ENCODE data around the gene GNAZ. TPM values are rescaled to one million over a fixed set of nuclear protein-coding genes. Genes with fewer than 3 reads are reported as not detected.

GNAZ gene
- total RNA-seq, 2 experiments from 2014 or later = 1.1 to 1.5 TPM

- intact Hi-C loops (cut with DNase I, micrococcal nuclease) = no loop called here
- no peak for ATAC-seq
- Mint-ChIP-seq H3K27ac (no peak overlapping the region), H3K4me3 (no peak overlapping the region), H3K27me3 (peaks cover 10% of the 10 kb centered on the region), H3K9me3 (ENCODE audit: low read depth) (no peaks in the 10 kb centered on the region), H3K36me3 (ENCODE audit: low read depth) (no peaks in the 10 kb centered on the region), H3K4me1 (peaks cover 8% of the 10 kb centered on the region)
- no peak for DNase-seq
- ChIA-PET POLR2A (no interaction called here), CTCF (no interaction called here)
Observed at GRCh38 chr22:23067691-23068090, 2.6 kb upstream of the GNAZ start.

GRCh38 chr22:23068096-23068831 is 2.1 kb upstream of the GNAZ start:
- intact Hi-C loops (cut with DNase I, micrococcal nuclease) = no loop called here
- peaks cover 10% of the 10 kb centered on the region for H3K27me3 Mint-ChIP-seq
- peaks cover 8% of the 10 kb centered on the region for H3K4me1 Mint-ChIP-seq
- ATAC-seq (no peak), DNase-seq (no peak)
- no peaks in the 10 kb centered on the region for H3K9me3 Mint-ChIP-seq (ENCODE audit: low read depth)
- ChIA-PET POLR2A (no interaction called here), CTCF (no interaction called here)
- H3K27ac Mint-ChIP-seq = no peak overlapping the region
- H3K36me3 Mint-ChIP-seq (ENCODE audit: low read depth) = no peaks in the 10 kb centered on the region
- H3K4me3 Mint-ChIP-seq = no peak overlapping the region

GRCh38 chr22:23068832-23069385 is 1.4 kb upstream of the GNAZ start:
- H3K9me3 Mint-ChIP-seq (ENCODE audit: low read depth) = no peaks in the 10 kb centered on the region
- no peak for DNase-seq
- POLR2A ChIA-PET = interaction anchor here (0.6 kb wide), 1 partner anchor 147 kb away, joined by 3 read pairs; no protein-coding TSS in a partner anchor
- no peak overlapping the region for H3K27ac Mint-ChIP-seq
- no peak for ATAC-seq
- no peak overlapping the region for H3K4me3 Mint-ChIP-seq
- no peaks in the 10 kb centered on the region for H3K36me3 Mint-ChIP-seq (ENCODE audit: low read depth)
- peaks cover 8% of the 10 kb centered on the region for H3K4me1 Mint-ChIP-seq
- peaks cover 13% of the 10 kb centered on the region for H3K27me3 Mint-ChIP-seq
- intact Hi-C loops (cut with DNase I, micrococcal nuclease) = no loop called here
- CTCF ChIA-PET = interaction anchor here (0.6 kb wide), 1 partner anchor 513 kb away, joined by 4 read pairs; no protein-coding TSS in a partner anchor

DNA sequence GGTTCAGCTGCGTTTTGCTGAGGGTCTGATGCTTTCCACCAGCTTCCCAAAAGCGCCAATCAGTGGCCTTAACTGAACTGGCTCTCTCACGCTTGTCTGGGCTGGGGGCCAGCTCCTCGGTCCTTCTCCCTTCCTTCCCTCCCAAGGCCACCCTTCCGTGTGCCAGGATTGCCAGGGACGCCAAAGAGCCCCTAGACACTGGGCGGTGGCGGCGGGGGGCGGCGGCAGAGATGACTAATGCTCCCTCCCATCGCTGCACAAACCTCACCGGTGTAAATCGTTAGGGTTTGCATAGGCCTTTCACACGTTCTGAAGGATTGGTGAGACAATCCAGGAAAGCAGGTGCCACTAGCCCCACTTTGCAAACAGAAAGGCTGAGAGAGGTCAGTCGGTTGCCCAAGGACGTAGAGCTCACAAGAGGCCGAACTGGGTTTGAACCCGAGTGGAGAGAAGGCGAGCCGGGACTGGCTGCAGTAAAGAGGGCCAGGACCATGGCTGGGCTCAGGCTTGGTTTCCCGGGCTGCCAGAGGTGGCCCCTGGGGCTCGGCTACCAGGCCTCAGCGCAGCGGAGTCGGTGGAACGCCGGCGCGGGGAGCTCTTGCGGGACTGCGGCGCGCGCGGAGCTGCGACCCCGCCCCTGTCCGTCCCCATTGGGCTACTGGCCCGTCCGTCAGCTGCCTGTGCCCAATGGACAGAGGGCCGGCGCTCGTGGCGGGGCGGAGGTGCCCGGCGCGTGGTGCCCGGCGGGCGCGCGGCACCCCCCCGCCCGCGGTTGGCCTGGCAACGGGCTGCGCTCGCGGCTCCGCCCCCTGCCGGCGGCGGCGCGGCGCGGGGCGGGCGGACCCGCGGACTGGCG is 589 bp upstream of the GNAZ start:
- no peaks in the 10 kb centered on the region for H3K9me3 Mint-ChIP-seq (ENCODE audit: low read depth)
- peaks cover 14% of the 10 kb centered on the region for H3K27me3 Mint-ChIP-seq
- peak overlapping the region; percentile 42 for H3K27ac Mint-ChIP-seq
- CTCF ChIA-PET = interaction anchor here (0.7 to 1.5 kb wide), 4 partner anchors 77 to 113 kb away, joined by 3 to 4 read pairs (median 3); no protein-coding TSS in a partner anchor
- DNase-seq (peak; percentile 91), ATAC-seq (peak; percentile 99)
- peak overlapping the region; percentile 65 for H3K4me3 Mint-ChIP-seq
- intact Hi-C loops (cut with DNase I, micrococcal nuclease) = loop anchor here in 1 of 2 experiments (1.0 kb wide), 3 partner anchors 57 to 825 kb away; partner anchors contain the start of gene MIF
- H3K36me3 Mint-ChIP-seq (ENCODE audit: low read depth) = no peaks in the 10 kb centered on the region
- POLR2A ChIA-PET = interaction anchor here (0.6 kb wide), 2 partner anchors 12 to 147 kb away, joined by 3 read pairs; no protein-coding TSS in a partner anchor
- H3K4me1 Mint-ChIP-seq = peaks cover 8% of the 10 kb centered on the region

DNA sequence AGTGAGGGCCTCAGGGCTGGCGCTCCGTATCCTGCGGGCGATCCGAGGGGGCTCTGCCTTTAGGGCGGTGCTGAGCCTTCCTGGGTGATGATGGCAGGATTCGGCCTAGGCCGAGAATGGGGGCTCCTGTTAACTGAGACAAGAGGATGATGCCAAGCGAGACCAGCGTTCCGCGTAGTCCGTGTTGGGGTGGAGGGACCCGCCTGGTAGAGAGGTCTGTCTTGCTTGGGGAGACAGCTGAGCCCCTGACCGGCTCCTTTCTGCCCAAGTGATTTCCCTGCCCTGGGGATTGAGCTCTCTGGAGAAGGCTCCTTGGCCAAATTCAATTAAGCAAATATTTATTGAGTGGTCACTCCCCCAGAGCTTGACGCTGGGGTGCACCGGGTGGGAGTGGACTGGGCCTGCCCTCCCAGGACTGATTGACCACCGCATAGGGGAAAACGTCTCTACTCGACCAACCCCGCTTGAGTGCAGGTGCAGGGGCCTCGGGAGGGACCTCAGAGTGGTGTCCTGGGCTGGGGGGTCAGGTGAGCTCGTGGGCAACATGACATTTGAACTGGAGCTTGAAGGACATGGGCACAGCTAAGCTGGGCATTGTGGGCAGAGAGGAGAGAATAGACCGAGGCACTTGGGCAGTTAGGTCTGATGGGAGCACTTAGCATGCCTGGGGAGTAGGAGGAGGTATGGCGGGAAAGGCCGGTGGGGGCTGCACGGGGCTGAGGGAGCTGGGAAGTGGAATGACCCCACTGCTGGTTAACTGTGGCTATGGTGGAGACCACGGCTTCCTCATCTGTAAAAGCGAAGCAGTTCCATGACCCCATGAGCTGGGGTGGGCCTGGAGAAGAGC is 1.1 kb downstream of the GNAZ start:
- CTCF ChIA-PET = interaction anchor here (0.6 to 1.5 kb wide), 4 partner anchors 18 to 115 kb away, joined by 3 read pairs; no protein-coding TSS in a partner anchor
- H3K9me3 Mint-ChIP-seq (ENCODE audit: low read depth) = no peaks in the 10 kb centered on the region
- DNase-seq (peak; percentile 2), ATAC-seq (no peak)
- intact Hi-C loops (cut with DNase I, micrococcal nuclease) = no loop called here
- H3K4me3 Mint-ChIP-seq = peak overlapping the region; percentile 53
- H3K4me1 Mint-ChIP-seq = peaks cover 8% of the 10 kb centered on the region
- no peaks in the 10 kb centered on the region for H3K36me3 Mint-ChIP-seq (ENCODE audit: low read depth)
- no peak overlapping the region for H3K27ac Mint-ChIP-seq
- POLR2A ChIA-PET = no interaction called here
- H3K27me3 Mint-ChIP-seq = peaks cover 14% of the 10 kb centered on the region

DNA sequence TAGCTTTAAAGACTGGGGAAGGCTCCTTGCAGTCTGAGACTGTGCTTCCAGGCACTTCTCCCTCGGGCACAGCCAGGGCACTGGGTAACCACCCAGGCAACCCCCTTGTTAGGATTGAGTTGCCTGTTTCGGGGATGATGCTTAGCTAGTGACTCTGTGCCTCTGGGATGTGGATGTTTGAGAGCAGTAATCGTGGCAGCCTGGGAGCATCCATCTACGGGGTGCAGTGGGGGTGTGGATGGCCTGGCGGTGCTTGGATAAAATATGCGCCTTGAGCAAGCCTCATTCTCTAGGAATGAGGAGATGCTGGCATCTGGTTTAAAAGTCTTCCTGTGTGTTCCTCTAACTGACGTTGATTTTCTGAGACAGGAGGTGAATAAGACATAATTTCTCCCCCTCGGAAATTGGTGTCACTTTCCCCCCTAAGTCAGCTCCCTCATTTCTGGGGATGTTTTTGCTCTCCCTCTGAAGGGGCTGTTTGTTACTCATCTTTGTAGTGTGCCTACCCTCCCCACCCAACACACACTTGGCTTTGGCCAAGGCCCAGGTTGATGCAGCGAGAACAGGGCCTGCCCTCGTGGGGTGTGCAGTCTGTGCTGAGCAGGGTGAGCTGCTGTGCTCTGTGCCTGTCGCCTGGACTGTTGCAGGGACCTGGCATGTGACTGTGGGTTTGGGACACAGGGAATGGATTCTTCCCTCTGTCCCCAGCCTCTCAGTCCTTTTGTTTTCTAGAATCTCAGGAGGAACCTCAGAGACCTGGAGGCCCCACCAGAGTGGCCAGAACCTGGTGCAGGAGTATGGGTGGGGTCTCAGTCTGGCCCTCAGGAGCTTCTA is 2.0 kb downstream of the GNAZ start:
- intact Hi-C loops (cut with DNase I, micrococcal nuclease) = no loop called here
- POLR2A ChIA-PET = no interaction called here
- H3K27ac Mint-ChIP-seq = no peak overlapping the region
- H3K9me3 Mint-ChIP-seq (ENCODE audit: low read depth) = no peaks in the 10 kb centered on the region
- peaks cover 14% of the 10 kb centered on the region for H3K27me3 Mint-ChIP-seq
- H3K4me1 Mint-ChIP-seq = peaks cover 8% of the 10 kb centered on the region
- H3K36me3 Mint-ChIP-seq (ENCODE audit: low read depth) = no peaks in the 10 kb centered on the region
- CTCF ChIA-PET = interaction anchor here (1.1 kb wide), 1 partner anchor 91 kb away, joined by 3 read pairs; no protein-coding TSS in a partner anchor
- no peak overlapping the region for H3K4me3 Mint-ChIP-seq
- ATAC-seq (no peak), DNase-seq (no peak)

DNA sequence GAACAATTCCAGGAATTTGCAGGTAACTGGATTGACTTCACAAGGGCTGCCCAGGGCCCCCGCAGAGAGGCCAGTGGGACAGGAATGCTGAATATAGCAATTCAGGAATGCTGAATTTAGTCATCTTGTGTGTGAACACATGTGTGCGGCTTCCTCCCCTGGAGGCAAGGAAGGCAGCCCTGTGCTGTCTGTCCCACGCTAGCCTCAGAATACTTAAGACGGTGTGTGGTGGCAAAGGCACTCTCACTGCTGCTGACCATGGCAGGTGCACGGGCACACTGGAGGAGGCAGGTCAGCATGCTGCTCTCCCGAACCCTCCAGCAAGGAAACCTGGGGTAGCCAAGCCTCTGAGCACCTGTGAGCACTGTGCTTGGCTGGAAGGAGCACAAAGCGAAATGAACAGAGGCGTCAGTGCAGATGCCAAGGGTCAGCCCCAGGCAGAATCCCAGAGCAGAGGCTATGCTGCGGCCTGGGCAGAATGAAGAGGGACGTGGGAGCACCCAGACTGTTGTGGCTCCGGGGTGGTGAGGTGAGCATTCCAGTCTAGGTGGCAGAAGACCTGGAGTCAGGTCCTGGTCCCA is 2.7 kb downstream of the GNAZ start:
- POLR2A ChIA-PET = no interaction called here

GRCh38 chr22:23073526-23074229 is 3.4 kb downstream of the GNAZ start:
- ChIA-PET CTCF (no interaction called here), POLR2A (no interaction called here)
- peaks cover 8% of the 10 kb centered on the region for H3K4me1 Mint-ChIP-seq
- H3K4me3 Mint-ChIP-seq = no peak overlapping the region
- H3K27ac Mint-ChIP-seq = no peak overlapping the region
- no peaks in the 10 kb centered on the region for H3K36me3 Mint-ChIP-seq (ENCODE audit: low read depth)
- DNase-seq (no peak), ATAC-seq (no peak)
- peaks cover 14% of the 10 kb centered on the region for H3K27me3 Mint-ChIP-seq
- H3K9me3 Mint-ChIP-seq (ENCODE audit: low read depth) = no peaks in the 10 kb centered on the region
- intact Hi-C loops (cut with DNase I, micrococcal nuclease) = no loop called here

More for the DNA sequence above, 2.7 kb downstream of the GNAZ start:
- no peak overlapping the region for H3K4me3 Mint-ChIP-seq
- peaks cover 8% of the 10 kb centered on the region for H3K4me1 Mint-ChIP-seq
- H3K27me3 Mint-ChIP-seq = peaks cover 14% of the 10 kb centered on the region
- no peak for DNase-seq
- CTCF ChIA-PET = no interaction called here
- H3K27ac Mint-ChIP-seq = no peak overlapping the region
- H3K9me3 Mint-ChIP-seq (ENCODE audit: low read depth) = no peaks in the 10 kb centered on the region
- ATAC-seq = no peak
- intact Hi-C loops (cut with DNase I, micrococcal nuclease) = no loop called here
- H3K36me3 Mint-ChIP-seq (ENCODE audit: low read depth) = no peaks in the 10 kb centered on the region

- ChIA-PET POLR2A (no interaction called here), CTCF (no interaction called here)
- no peaks in the 10 kb centered on the region for H3K36me3 Mint-ChIP-seq (ENCODE audit: low read depth)
- H3K4me3 Mint-ChIP-seq = no peak overlapping the region
- ATAC-seq = no peak
- H3K9me3 Mint-ChIP-seq (ENCODE audit: low read depth) = no peaks in the 10 kb centered on the region
- H3K27ac Mint-ChIP-seq = no peak overlapping the region
- H3K4me1 Mint-ChIP-seq = peaks cover 8% of the 10 kb centered on the region
- intact Hi-C loops (cut with DNase I, micrococcal nuclease) = no loop called here
- DNase-seq = no peak
- H3K27me3 Mint-ChIP-seq = peaks cover 14% of the 10 kb centered on the region
Observed at GRCh38 chr22:23074451-23074850, 4.1 kb downstream of the GNAZ start.

DNA sequence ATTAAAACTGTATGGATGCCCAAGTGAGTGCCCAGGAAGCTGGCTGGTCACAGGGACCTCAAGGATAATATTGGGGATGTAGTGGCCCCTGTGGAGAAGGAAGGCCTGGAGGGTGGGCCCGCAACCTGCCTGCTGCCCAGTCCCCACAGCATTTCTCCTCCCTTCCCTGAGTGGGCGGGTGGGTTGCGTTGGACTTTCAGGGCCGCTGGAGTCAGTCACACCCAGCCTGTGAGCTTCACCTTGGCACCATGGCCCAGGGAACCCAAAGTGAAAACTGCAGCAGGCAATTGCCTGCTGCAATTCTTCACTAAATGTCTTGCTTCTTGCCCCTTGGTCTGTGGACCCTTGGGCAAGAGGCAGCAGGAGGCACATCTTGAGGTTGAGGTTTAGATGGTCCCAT is 4.7 kb downstream of the GNAZ start:
- intact Hi-C loops (cut with DNase I, micrococcal nuclease) = no loop called here
- Mint-ChIP-seq H3K9me3 (ENCODE audit: low read depth) (no peaks in the 10 kb centered on the region), H3K4me1 (peaks cover 6% of the 10 kb centered on the region), H3K36me3 (ENCODE audit: low read depth) (no peaks in the 10 kb centered on the region), H3K27ac (no peak overlapping the region), H3K27me3 (peaks cover 14% of the 10 kb centered on the region), H3K4me3 (no peak overlapping the region)
- DNase-seq (no peak), ATAC-seq (no peak)
- ChIA-PET CTCF (no interaction called here), POLR2A (no interaction called here)

Data from activated CD4-positive, alpha-beta T cell treated with anti-CD3 and anti-CD28 coated beads for 36 hours (primary cell).